GM12878 (cell line): ENCODE data around the gene ZNF692. TPM values are rescaled to one million over a fixed set of nuclear protein-coding genes. Genes with fewer than 3 reads are reported as not detected.

Experiments used
- ATAC-seq: fragments of 200-7000 bp; cut with Tn5 transposase; 3 replicates; pipeline ENCODE4 v1.9.1; 2020; ENCODE audit warnings: mild to moderate bottlenecking, moderate library complexity
- BruUV-seq: library from RNA; stranded (reverse); fragments of 400-500 nt; replicated peaks from 2 replicates; lab custom pipeline; 2021; lab: Mats Ljungman, UMichigan
- CTCF ChIA-PET: fragments of 300-600 bp; sonication (Branson Sonifier 250); formaldehyde crosslinking; extraction: SDS; loops from one replicate; lab custom pipeline; 2021; ENCODE audit warnings: inconsistent platforms; lab: Yijun Ruan, JAX
- POLR2A ChIA-PET: fragments of 350-600 bp; formaldehyde crosslinking; extraction: SDS; loops from one replicate; lab custom pipeline; 2021; ENCODE audit warnings: inconsistent platforms; lab: Charles Lee
- RAD21 ChIA-PET: fragments of 300-600 bp; sonication (Branson Sonifier 250); formaldehyde crosslinking; loops from one replicate; lab custom pipeline; 2023; ENCODE audit warnings: antibody characterized with exemption; ENCODE audit not compliant: unreplicated experiment; lab: Charles Lee
- SMC1A ChIA-PET: fragments of 300-600 bp; sonication (Branson Sonifier 250); formaldehyde crosslinking; loops from one replicate; lab custom pipeline; 2023; ENCODE audit not compliant: unreplicated experiment, uncharacterized antibody; lab: Charles Lee
- DNase-seq: peaks from one replicate; pipeline ENCODE4 v3.0.0-alpha.2; 2011; ENCODE audit warnings: low read depth, low spot score
- FAIRE-seq: peaks from 3 replicates; lab custom pipeline; 2011; peaks lifted over from hg19 to GRCh38; lab: Jason Lieb, UNC
- H2AFZ ChIP-seq: 2 replicates; pipeline ENCODE4 v1.6.0; 2011; ENCODE audit warnings: low read depth, low read length, control low read depth; ENCODE audit not compliant: control insufficient read depth
- H3K27ac ChIP-seq: 2 replicates; pipeline ENCODE4 v1.5.1; 2011; ENCODE audit warnings: control low read depth; ENCODE audit not compliant: control insufficient read depth, insufficient read depth
- H3K27me3 ChIP-seq, 2 experiments: replicated peaks in 1 of 2; 2 replicates each; pipeline versions ENCODE4 v1.6.0 to v1.6.1; 2011; ENCODE audit warnings: low read length in 1 of 2; ENCODE audit not compliant: control insufficient read depth in 2 of 2, insufficient read depth in 2 of 2
- H3K36me3 ChIP-seq, 2 experiments: 2 replicates each; pipeline ENCODE4 v1.5.1; 2011; ENCODE audit warnings: low read length in 1 of 2; ENCODE audit not compliant: control insufficient read depth in 2 of 2, insufficient read depth in 2 of 2
- H3K4me1 ChIP-seq: 2 replicates; pipeline ENCODE4 v1.6.1; 2011; ENCODE audit warnings: mild to moderate bottlenecking, low read length, moderate library complexity, mixed read lengths; ENCODE audit not compliant: control insufficient read depth, insufficient read depth
- H3K4me2 ChIP-seq: 2 replicates; pipeline ENCODE4 v1.6.0; 2011; ENCODE audit warnings: control low read depth; ENCODE audit not compliant: control insufficient read depth, insufficient read depth
- H3K4me3 ChIP-seq: fragments of 200-600 bp; sonication (generic); 2 replicates; pipeline ENCODE4 v1.5.1; 2016
- H3K79me2 ChIP-seq: 2 replicates; pipeline ENCODE4 v1.6.0; 2011; ENCODE audit warnings: low read length; ENCODE audit not compliant: control insufficient read depth, insufficient read depth
- H3K9ac ChIP-seq: 2 replicates; pipeline ENCODE4 v1.8.0; 2011; ENCODE audit warnings: low read length, control low read depth, mixed read lengths; ENCODE audit not compliant: control insufficient read depth, insufficient read depth
- H3K9me3 ChIP-seq: replicated peaks from 3 replicates; pipeline ENCODE4 v1.5.1; 2011; ENCODE audit warnings: mild to moderate bottlenecking, low read length; ENCODE audit not compliant: control insufficient read depth, insufficient read depth
- H4K20me1 ChIP-seq: 2 replicates; pipeline ENCODE4 v1.6.0; 2011; ENCODE audit not compliant: control insufficient read depth, insufficient read depth
- CHD4 ChIP-seq: fragments of 200-600 bp; sonication (generic); IDR thresholded peaks from 2 replicates; pipeline ENCODE4 v1.6.1; 2016; ENCODE audit warnings: mild to moderate bottlenecking
- DPF2 ChIP-seq: fragments of 450-650 bp; IDR thresholded peaks from 2 replicates; pipeline ENCODE4 v1.6.1; 2017; ENCODE audit warnings: mild to moderate bottlenecking
- EED ChIP-seq: sonication (generic); IDR thresholded peaks from 2 replicates; pipeline ENCODE4 v1.6.1; 2016; ENCODE audit warnings: antibody characterized with exemption, low read depth
- FOS ChIP-seq: IDR thresholded peaks from 3 replicates; pipeline ENCODE4 v1.6.1; 2011; ENCODE audit warnings: borderline replicate concordance; ENCODE audit not compliant: insufficient read length; ENCODE audit errors: extremely low read depth
- JUNB ChIP-seq: IDR thresholded peaks from 2 replicates; pipeline ENCODE4 v1.6.1; 2016; ENCODE audit warnings: antibody characterized with exemption, mild to moderate bottlenecking
- RAD21 ChIP-seq: IDR thresholded peaks from 2 replicates; pipeline ENCODE4 v1.6.1; 2011; ENCODE audit warnings: mild to moderate bottlenecking, low read depth, low read length, moderate library complexity; ENCODE audit not compliant: insufficient read depth
- RBBP5 ChIP-seq: fragments of 200-600 bp; sonication (generic); conservative IDR thresholded peaks from 2 replicates; pipeline ENCODE4 v1.6.1; 2016
- SP1 ChIP-seq: IDR thresholded peaks from one replicate; pipeline ENCODE4 v1.6.1; 2011; ENCODE audit warnings: low read depth, low read length
- SRF ChIP-seq, 2 experiments: IDR thresholded peaks; 2 replicates each; pipeline ENCODE4 v1.6.1; 2011; ENCODE audit warnings: low read depth in 2 of 2, low read length in 2 of 2, mild to moderate bottlenecking in 1 of 2, moderate library complexity in 1 of 2
- STAT1 ChIP-seq: fragments of 450-650 bp; conservative IDR thresholded peaks from 2 replicates; pipeline ENCODE4 v1.6.1; 2014; ENCODE audit warnings: antibody characterized with exemption, mild to moderate bottlenecking
- TBL1XR1 ChIP-seq: IDR thresholded peaks from 2 replicates; pipeline ENCODE4 v1.6.1; 2012; ENCODE audit warnings: low read depth, low read length, improper control_type of control experiment
- ZNF384 ChIP-seq: IDR thresholded peaks from 2 replicates; pipeline ENCODE4 v1.6.1; 2012; ENCODE audit warnings: low read depth, mild to moderate bottlenecking, low read length, improper control_type of control experiment, borderline replicate concordance
- ZSCAN29 ChIP-seq: fragments of 450-650 bp; IDR thresholded peaks from 2 replicates; pipeline ENCODE4 v1.6.1; 2017; ENCODE audit warnings: mild to moderate bottlenecking, moderate library complexity
- WGBS: methylation state at CpG from one replicate; pipeline ENCODE4 v1.1.6; 2016; ENCODE audit warnings: low lambda C conversion rate; ENCODE audit not compliant: insufficient replicate concordance, insufficient coverage; ENCODE audit errors: missing lambda C conversion rate; 5-methylcytosine and 5-hydroxymethylcytosine counted together
- in situ Hi-C: fragments of 300-500 bp; cut with MboI; formaldehyde crosslinking; loops from 9 replicates; pipeline ENCODE4 v1.14.3; 2018; ENCODE audit warnings: mixed read lengths
- intact Hi-C: fragments of 100-400 bp; cut with micrococcal nuclease; formaldehyde crosslinking; loops from one replicate; pipeline ENCODE4 v1.14.2; 2022; ENCODE audit not compliant: unreplicated experiment
- polyA plus RNA-seq, 11 experiments: library from polyadenylated mRNA; depleted of rRNA in 4 of 11; unstranded in 6 of 11; stranded (reverse) in 5 of 11; fragments of >200 nt; fragmentation: Nextera tagmentation in 4 of 11; fragmentation: Illumina TruSeq in 1 of 11; extraction: Ambion mirVana in 4 of 11; extraction: Trizol in 1 of 11; gene quantifications; 1 replicate in 1 of 11; 2 replicates in 10 of 11; pipeline versions ENCODE4 v1.2.1 to v1.2.3, GENCODE V29; 2011 to 2016; ENCODE audit warnings: inconsistent platforms in 2 of 11, missing spikeins in 2 of 11, low read depth in 1 of 11
- total RNA-seq, 4 experiments: library from RNA; depleted of rRNA in 3 of 4; stranded (reverse); fragments of >200 nt in 3 of 4; fragmentation: Illumina TruSeq in 1 of 4; extraction: Trizol in 1 of 4; gene quantifications; 2 replicates each; pipeline versions ENCODE4 v1.2.1 to v1.2.3, GENCODE V29; 2013 to 2021
- TF ChIP-seq, protein P1 (sequence below): fragments of 450-650 bp; IDR thresholded peaks from 2 replicates; pipeline ENCODE4 v1.6.1; 2017; ENCODE audit warnings: borderline replicate concordance
- TF ChIP-seq, protein P2 (sequence below): IDR thresholded peaks from 2 replicates; pipeline ENCODE4 v1.6.1; 2012; ENCODE audit warnings: low read depth, low read length, improper control_type of control experiment

ZNF692 gene
- total and polyA plus RNA-seq, 10 of the 15 experiments (the other 5 are each of a cell fraction or from before 2014, with no cell fraction given): 5.3 to 76.6 (median 36.9) TPM

DNA sequence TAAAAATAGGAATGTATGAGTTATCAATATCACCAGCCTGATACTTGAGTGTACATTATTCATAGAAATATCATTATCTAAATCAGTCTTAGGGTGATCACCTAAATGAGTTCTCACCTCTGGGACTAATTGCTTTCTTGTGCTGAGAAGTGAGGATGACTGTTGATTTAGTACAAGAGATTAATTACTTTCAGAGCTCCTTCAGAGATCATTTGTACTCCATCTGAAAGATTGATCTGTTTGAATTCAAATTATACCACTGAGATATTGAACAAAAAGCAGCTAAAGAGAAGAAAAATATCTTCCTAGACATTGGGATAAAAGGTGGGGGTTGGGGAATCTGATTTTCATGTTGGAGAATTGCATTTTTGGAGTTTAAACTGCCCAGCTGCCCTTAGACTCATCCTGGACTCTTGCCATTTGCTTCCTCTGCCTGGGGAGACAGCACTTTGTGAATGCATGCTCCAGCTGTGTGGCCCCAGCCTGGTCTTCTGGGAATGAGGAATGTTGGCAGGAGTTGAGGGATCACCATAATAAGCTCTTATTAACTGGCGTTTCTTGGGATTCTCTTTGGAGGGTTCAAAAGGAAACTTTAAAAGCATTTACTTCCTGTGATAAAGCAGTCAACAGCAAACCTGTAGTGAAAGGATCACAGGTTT is 27.5 kb upstream of the ZNF692 start:
- Histone ChIP-seq H3K27me3 (no peaks in the 10 kb centered on the region), H2AFZ (no peak overlapping the region), H3K9ac (no peak overlapping the region), H3K4me2 (no peak overlapping the region), H3K4me3 (no peak overlapping the region), H3K27ac (no peak overlapping the region), H3K4me1 (no peaks in the 10 kb centered on the region), H3K9me3 (no peaks in the 10 kb centered on the region), H4K20me1 (no peaks in the 10 kb centered on the region), H3K79me2 (no peaks in the 10 kb centered on the region), H3K36me3 (no peaks in the 10 kb centered on the region)
- RAD21 ChIA-PET: no interaction called here
- POLR2A ChIA-PET: interaction anchor here (0.5 to 0.6 kb wide), 2 partner anchors 20 to 1166 kb away, joined by 3 read pairs; no protein-coding TSS in a partner anchor
- TF ChIP-seq SRF (IDR thresholded peaks at IDR 0.05; ENCODE audit: low read depth in 2 of 2, low read length in 2 of 2) (no peak), SP1 (no peak), CHD4 (no peak), JUNB (no peak), EED (no peak), STAT1 (no peak), TBL1XR1 (no peak), DPF2 (no peak), RBBP5 (no peak), RAD21 (no peak), ZSCAN29 (no peak), ZNF384 (no peak), FOS (no peak)
- TF ChIP-seq, protein P1, sequence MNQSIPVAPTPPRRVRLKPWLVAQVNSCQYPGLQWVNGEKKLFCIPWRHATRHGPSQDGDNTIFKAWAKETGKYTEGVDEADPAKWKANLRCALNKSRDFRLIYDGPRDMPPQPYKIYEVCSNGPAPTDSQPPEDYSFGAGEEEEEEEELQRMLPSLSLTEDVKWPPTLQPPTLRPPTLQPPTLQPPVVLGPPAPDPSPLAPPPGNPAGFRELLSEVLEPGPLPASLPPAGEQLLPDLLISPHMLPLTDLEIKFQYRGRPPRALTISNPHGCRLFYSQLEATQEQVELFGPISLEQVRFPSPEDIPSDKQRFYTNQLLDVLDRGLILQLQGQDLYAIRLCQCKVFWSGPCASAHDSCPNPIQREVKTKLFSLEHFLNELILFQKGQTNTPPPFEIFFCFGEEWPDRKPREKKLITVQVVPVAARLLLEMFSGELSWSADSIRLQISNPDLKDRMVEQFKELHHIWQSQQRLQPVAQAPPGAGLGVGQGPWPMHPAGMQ: no peak
- TF ChIP-seq, protein P2, sequence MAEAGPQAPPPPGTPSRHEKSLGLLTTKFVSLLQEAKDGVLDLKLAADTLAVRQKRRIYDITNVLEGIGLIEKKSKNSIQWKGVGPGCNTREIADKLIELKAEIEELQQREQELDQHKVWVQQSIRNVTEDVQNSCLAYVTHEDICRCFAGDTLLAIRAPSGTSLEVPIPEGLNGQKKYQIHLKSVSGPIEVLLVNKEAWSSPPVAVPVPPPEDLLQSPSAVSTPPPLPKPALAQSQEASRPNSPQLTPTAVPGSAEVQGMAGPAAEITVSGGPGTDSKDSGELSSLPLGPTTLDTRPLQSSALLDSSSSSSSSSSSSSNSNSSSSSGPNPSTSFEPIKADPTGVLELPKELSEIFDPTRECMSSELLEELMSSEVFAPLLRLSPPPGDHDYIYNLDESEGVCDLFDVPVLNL: no peak
- intact Hi-C loops: no loop called here
- SMC1A ChIA-PET: interaction anchor here (0.6 to 2.0 kb wide), 4 partner anchors 11 to 44 kb away, joined by 3 to 4 read pairs (median 3); partner anchors contain the start of gene PGBD2
- DNase-seq (no peak), FAIRE-seq (no peak), ATAC-seq (no peak)
- BruUV-seq: no TSS peak
- 0% methylated on average over 1 of the region's 1 CpG for WGBS
- in situ Hi-C loops: no loop called here
- CTCF ChIA-PET: interaction anchor here (0.9 to 1.3 kb wide), 4 partner anchors 9 to 22 kb away, joined by 3 read pairs; no protein-coding TSS in a partner anchor
